GM19351 (cell line): ENCODE results near the gene CXADR.
"Not testable (repeated sequence)": the region's sequence is repeated elsewhere in the genome, so short reads cannot be mapped to it uniquely, and the experiment has no call there.

Source experiments
- ATAC-seq: cut with Tn5 transposase; IDR thresholded peaks from one replicate; pipeline ENCODE4 v1.9.1; 2021; ENCODE audit warnings: mild to moderate bottlenecking, moderate library complexity; ENCODE audit not compliant: unreplicated experiment

CXADR gene

GRCh38 chr21:17501107-17502006 lies 11.5 kb upstream of the CXADR start:
- ATAC-seq: no peak

- not testable (repeated sequence) for ATAC-seq
Measured at GRCh38 chr21:17502985-17503384, 9.9 kb upstream of the CXADR start.

DNA sequence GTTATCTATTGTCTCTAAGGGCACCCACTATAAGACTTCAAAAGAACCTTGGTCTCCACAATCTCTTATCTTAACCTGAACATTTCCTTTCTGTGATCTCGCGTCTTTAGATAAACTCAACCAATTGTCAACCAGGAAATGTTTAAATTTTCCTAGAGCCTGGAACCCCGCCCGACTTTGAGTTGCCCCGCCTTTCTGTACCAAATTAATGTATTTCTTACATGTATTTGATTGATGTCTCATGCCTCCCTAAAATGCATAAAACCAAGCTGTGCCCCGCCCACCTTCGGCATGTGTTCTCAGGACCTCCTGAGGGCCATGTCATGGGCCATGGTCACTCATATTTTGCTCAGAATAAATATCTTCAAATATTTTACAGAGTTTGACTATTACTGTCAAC lies 5.9 kb upstream of the CXADR start:
- ATAC-seq: no peak

DNA sequence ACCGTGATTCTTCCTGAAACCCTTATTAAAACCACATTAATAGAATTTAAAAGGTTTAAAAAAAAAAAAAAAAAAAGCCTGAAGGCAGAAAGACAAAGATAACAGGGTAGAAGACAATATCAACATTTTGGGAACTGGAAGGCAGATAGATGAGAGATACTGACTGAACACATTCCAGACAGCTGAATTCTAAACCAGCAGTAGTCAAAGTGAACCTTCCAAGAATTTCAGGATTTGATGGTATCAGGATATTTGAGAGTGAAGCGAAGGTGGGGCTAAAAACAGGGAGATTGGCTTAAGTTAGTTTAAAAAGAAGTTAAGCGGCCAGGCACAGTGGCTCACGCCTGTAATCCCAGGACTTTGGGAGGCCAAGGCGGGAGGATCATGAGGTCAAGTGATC lies 5.3 kb upstream of the CXADR start:
- ATAC-seq: no peak

- ATAC-seq: peak; percentile 35
Measured at GRCh38 chr21:17513214-17514123, 626 bp downstream of the CXADR start.

DNA sequence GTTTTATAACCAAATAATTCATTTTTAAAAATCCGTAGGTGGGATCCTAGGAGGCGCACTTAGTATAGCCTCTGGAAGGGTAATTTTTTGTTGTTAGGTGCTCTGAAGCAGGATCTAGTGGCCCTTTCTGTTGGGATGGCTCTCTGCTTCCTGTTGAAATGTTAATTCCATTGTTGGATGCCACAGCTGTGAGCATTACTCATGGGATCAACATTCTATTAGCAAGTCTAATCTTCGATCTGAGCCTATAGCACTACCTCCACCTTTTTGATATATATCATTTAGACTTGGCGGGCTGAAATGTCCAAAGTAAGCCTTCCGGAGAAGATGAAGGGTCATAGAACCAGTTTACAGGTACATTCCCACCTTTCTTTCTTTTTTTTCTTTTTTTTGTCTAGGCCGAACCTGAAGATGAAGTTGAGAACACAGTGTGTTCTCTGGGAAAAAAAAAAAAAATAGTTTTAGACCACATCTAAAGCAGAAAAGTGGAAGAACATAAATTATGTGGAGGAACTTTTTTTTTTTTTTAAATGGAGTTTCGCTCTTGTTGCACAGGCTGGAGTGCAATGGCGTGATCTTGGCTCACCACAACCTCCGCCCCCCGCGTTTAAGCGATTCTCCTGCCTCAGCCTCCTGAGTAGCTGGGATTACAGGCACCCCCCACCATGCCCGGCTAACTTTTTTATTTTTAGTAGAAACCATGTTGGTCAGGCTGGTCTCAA lies 1.4 kb downstream of the CXADR start:
- ATAC-seq: no peak

GRCh38 chr21:17517008-17517407 lies 4.2 kb downstream of the CXADR start:
- not testable (repeated sequence) for ATAC-seq

DNA sequence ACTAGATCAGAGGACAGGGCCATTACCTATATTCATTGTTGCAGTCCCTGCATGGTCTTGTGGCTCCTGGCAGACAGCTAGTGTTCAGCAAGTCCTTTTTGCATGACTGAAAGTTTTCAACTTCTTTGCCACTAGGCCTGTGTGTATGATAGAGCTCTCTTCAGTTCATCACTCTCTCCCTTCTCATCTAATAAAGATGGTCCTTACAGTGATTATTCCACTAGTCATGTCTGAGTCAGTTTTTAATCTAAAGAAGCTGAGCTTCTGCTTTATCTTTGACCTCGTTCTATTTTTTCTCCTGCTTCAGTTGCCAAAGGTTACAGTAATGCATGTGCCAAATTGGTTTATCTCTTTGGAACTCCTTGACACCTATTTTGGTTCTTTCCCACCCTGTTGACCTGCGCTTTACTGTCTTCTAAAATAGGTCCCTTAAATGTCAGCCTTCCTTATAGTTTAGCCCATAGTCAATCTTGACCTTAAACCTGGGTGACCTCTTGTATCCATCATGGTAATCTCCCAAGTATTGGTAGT lies 6.4 kb downstream of the CXADR start:
- no peak for ATAC-seq

DNA sequence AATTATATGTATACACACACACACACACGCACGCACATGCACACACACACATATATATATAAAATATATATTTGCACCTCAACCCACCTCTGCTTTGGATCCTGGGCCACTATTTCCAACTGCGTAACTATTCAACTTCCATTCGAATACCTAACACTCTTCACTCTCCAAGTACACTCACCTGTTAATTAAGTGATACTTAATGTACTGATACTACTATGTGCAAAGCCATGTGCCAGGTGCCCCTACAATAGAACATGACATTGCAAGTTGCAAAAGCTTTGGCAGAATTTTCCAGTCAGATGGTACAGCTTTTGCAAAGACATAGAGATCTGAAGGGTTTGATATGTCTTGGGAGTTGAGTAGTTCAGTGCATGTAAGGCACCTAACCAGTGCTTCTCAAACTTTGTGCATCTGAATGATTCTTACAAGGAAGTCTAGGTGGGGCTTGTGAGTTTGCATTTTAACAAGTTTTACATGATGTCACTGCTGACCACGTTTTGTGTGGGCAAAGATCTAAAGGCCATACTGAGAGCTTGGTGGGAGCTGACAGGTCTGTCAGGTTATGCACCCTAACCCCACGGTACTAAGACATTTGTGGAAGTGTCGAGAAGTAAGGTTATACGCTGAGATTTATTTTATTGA lies 7.2 kb downstream of the CXADR start:
- ATAC-seq: no peak

DNA sequence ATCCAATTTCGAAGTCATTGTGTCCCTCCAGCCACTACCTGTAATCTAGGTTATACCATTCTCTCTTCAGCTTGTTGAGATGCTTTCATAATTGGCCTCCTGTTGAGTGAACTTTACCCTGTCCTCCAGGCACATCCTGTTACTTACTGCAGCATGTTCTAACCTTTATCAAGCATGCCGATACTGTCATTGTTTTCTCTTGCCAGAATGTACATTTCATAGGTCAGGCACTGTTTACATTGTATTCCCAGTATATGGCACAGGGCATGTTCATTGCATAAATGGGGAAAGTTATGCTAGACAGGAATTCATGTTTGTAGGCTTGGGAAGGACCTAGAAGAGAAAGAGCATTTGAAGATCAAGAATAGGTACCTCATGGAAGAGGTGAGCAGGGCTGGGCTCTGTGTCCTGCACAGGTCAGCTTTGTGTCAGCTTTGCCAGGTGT lies 10.2 kb downstream of the CXADR start:
- ATAC-seq: no peak

- not testable (repeated sequence) for ATAC-seq
Measured at GRCh38 chr21:17523979-17524494, 11.2 kb downstream of the CXADR start.

- no peak for ATAC-seq
Measured at GRCh38 chr21:17524635-17525034, 11.8 kb downstream of the CXADR start.

GRCh38 chr21:17526776-17527175 lies 13.9 kb downstream of the CXADR start:
- ATAC-seq: no peak

DNA sequence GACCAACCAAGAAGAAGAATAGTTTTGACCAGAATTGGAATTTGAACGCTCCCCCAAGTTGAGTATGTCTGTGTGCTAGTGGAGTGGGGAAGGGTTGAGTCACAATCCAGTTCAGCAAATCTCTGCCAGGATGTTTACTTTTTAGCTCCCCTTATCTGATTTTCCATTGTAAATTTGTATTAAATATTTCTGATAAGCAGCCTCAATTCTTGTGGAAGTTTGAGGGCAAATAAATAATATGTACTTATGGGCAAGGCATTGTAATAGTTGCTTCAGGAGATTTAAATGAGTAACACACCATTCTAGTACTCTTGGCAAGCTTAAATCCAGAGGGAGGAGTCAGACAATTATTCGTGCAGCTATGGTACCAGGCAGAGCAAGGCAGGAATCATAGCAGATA lies 14.4 kb downstream of the CXADR start:
- no peak for ATAC-seq

DNA sequence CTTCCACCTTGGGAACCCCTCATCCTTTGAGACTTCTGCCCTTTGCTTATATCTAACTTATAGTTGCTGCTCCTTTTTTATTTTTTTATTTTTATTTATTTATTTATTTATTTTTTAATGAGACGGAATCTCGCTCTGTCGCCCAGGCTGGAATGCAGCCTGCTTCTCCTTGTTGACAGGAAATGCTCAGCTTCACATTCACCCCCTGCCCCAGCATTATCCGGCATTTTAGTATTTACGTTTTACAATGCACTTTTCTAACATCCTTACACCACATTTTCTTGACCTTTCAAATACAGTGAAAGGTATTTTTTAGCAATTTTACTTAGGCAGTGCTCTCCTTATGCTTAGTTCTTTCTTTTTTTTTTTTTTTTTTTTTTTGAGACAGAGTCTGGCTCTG lies 14.9 kb downstream of the CXADR start:
- no peak for ATAC-seq

- no peak for ATAC-seq
Measured at GRCh38 chr21:17529648-17530047, 16.8 kb downstream of the CXADR start.

- peak; percentile 55 for ATAC-seq
Measured at GRCh38 chr21:17532292-17532691, 19.4 kb downstream of the CXADR start.

- ATAC-seq: no peak
Measured at GRCh38 chr21:17536381-17536780, 23.5 kb downstream of the CXADR start.

DNA sequence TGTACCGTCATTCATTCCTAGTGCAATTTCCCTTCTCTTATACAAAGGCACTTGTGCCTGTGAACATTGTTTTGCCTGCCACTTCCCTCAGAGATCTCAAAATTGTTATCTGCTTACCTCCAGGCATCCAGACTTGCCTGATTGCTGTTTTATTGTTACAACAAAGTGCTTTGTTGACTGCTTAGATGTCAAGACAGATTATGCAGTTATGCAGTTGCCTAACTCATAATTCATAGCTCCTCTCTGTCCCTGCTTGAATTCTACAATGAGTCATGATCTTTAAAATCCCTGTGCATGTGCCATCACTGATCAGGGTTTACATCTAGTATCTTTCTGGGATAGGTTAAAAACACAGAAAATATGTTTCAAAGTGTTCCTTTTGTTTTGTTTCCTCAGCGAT lies 24.5 kb downstream of the CXADR start:
- ATAC-seq: no peak

- ATAC-seq: no peak
Measured at GRCh38 chr21:17538576-17538975, 25.7 kb downstream of the CXADR start.
